IMR-90 (cell line): Measurements from ENCODE around the gene CKLF. TPM values are rescaled to one million over a fixed set of nuclear protein-coding genes. Genes with fewer than 3 reads are reported as not detected.

Source experiments
- ATAC-seq: fragments of 200-7000 bp; cut with Tn5 transposase; 2 replicates; pipeline ENCODE4 v1.9.1; 2020; ENCODE audit warnings: low read depth, mild to moderate bottlenecking, moderate library complexity
- BruUV-seq: library from RNA; stranded (reverse); fragments of 400-500 nt; replicated peaks from 2 replicates; lab custom pipeline; 2021; lab: Mats Ljungman, UMichigan
- CTCF ChIA-PET: fragments of 300-600 bp; formaldehyde crosslinking; extraction: SDS; loops from one replicate; lab custom pipeline; 2021; ENCODE audit warnings: antibody characterized with exemption; lab: Yijun Ruan, JAX
- POLR2A ChIA-PET: fragments of 300-600 bp; sonication (Branson Sonifier 250); formaldehyde crosslinking; loops from one replicate; lab custom pipeline; 2022; ENCODE audit warnings: antibody characterized with exemption; ENCODE audit not compliant: unreplicated experiment; lab: Charles Lee
- DNase-seq: peaks from one replicate; pipeline ENCODE4 v3.0.0; 2013
- H2AFZ ChIP-seq: replicated peaks from 2 replicates; pipeline ENCODE3; 2013; ENCODE audit warnings: low read length, mild to moderate bottlenecking; ENCODE audit not compliant: poor library complexity
- H2AK5ac ChIP-seq: 2 replicates; pipeline ENCODE4 v1.6.1; 2013; ENCODE audit warnings: low read depth, low read length, inconsistent platforms
- H2AK9ac ChIP-seq: replicated peaks from 2 replicates; pipeline ENCODE3; 2013; ENCODE audit warnings: mild to moderate bottlenecking, low read depth, low read length, moderate library complexity; ENCODE audit not compliant: poor library complexity
- H2BK120ac ChIP-seq: 2 replicates; pipeline ENCODE4 v1.6.1; 2013; ENCODE audit warnings: low read depth, low read length, inconsistent platforms
- H2BK15ac ChIP-seq: 3 replicates; pipeline ENCODE4 v1.6.1; 2013; ENCODE audit warnings: low read depth, low read length, inconsistent platforms
- H2BK20ac ChIP-seq: 2 replicates; pipeline ENCODE4 v1.6.1; 2013; ENCODE audit warnings: low read depth, mild to moderate bottlenecking, inconsistent platforms, low read length, moderate library complexity
- H2BK5ac ChIP-seq: 2 replicates; pipeline ENCODE4 v1.6.1; 2013; ENCODE audit warnings: mild to moderate bottlenecking, low read depth, low read length, inconsistent platforms; ENCODE audit not compliant: poor library complexity, severe bottlenecking
- H3K14ac ChIP-seq: replicated peaks from 2 replicates; pipeline ENCODE4 v1.6.1; 2013; ENCODE audit warnings: low read depth, low read length, inconsistent platforms
- H3K18ac ChIP-seq: 2 replicates; pipeline ENCODE4 v1.6.1; 2013; ENCODE audit warnings: low read depth, low read length, control low read depth
- H3K23ac ChIP-seq: 2 replicates; pipeline ENCODE4 v1.6.1; 2013; ENCODE audit warnings: low read depth, low read length, inconsistent platforms
- H3K27ac ChIP-seq: 2 replicates; pipeline ENCODE4 v1.5.1; 2013; ENCODE audit warnings: mild to moderate bottlenecking, control low read depth, low read length; ENCODE audit not compliant: insufficient read depth
- H3K27me3 ChIP-seq: 2 replicates; pipeline ENCODE4 v1.6.1; 2013; ENCODE audit warnings: low read length; ENCODE audit not compliant: control insufficient read depth, insufficient read depth
- H3K36me3 ChIP-seq: 2 replicates; pipeline ENCODE4 v1.6.1; 2013; ENCODE audit warnings: low read length, mixed read lengths; ENCODE audit not compliant: control insufficient read depth, insufficient read depth
- H3K4ac ChIP-seq: 2 replicates; pipeline ENCODE4 v1.6.1; 2013; ENCODE audit warnings: low read depth, low read length, inconsistent platforms
- H3K4me1 ChIP-seq: 2 replicates; pipeline ENCODE4 v1.6.1; 2013; ENCODE audit warnings: low read length, mixed read lengths; ENCODE audit not compliant: control insufficient read depth, insufficient read depth
- H3K4me2 ChIP-seq: 2 replicates; pipeline ENCODE4 v1.6.1; 2013; ENCODE audit warnings: low read depth, mild to moderate bottlenecking, control low read depth, low read length, moderate library complexity
- H3K4me3 ChIP-seq: 2 replicates; pipeline ENCODE4 v1.5.1; 2013; ENCODE audit warnings: low read depth, mild to moderate bottlenecking, control low read depth, low read length, moderate library complexity; ENCODE audit not compliant: insufficient read depth
- H3K56ac ChIP-seq: 2 replicates; pipeline ENCODE4 v1.6.1; 2013; ENCODE audit warnings: low read length, inconsistent platforms; ENCODE audit not compliant: insufficient read depth; ENCODE audit errors: extremely low read depth
- H3K79me1 ChIP-seq, 2 experiments: 2 replicates each; pipeline ENCODE4 v1.6.1; 2013; ENCODE audit warnings: low read length in 2 of 2, inconsistent platforms in 1 of 2, low read depth in 1 of 2
- H3K9ac ChIP-seq: 2 replicates; pipeline ENCODE4 v1.6.1; 2013; ENCODE audit warnings: low read depth, low read length, control low read depth
- H3K9me1 ChIP-seq: 2 replicates; pipeline ENCODE4 v1.6.1; 2013; ENCODE audit warnings: low read length, inconsistent platforms; ENCODE audit not compliant: insufficient read depth
- H3K9me3 ChIP-seq: 2 replicates; pipeline ENCODE4 v1.6.1; 2013; ENCODE audit warnings: low read length; ENCODE audit not compliant: control insufficient read depth, insufficient read depth
- H4K20me1 ChIP-seq: 2 replicates; pipeline ENCODE4 v1.6.1; 2013; ENCODE audit warnings: low read length, inconsistent platforms; ENCODE audit not compliant: insufficient read depth
- H4K5ac ChIP-seq: 2 replicates; pipeline ENCODE4 v1.6.1; 2013; ENCODE audit warnings: mild to moderate bottlenecking, low read depth, low read length, control low read depth
- H4K8ac ChIP-seq, 2 experiments: 2 replicates each; pipeline ENCODE4 v1.6.1; 2013; ENCODE audit warnings: low read depth in 2 of 2, low read length in 2 of 2, control low read depth in 1 of 2, inconsistent platforms in 1 of 2
- H4K91ac ChIP-seq: 2 replicates; pipeline ENCODE4 v1.6.1; 2013; ENCODE audit warnings: low read depth, low read length, inconsistent platforms; ENCODE audit not compliant: insufficient read depth
- BHLHE40 ChIP-seq: fragments of 150-350 bp; IDR thresholded peaks from 2 replicates; pipeline ENCODE4 v1.6.1; 2016; ENCODE audit warnings: mild to moderate bottlenecking, low read depth, low read length
- CEBPB ChIP-seq: IDR thresholded peaks from 2 replicates; pipeline ENCODE4 v1.6.1; 2012; ENCODE audit warnings: low read depth, low read length, improper control_type of control experiment
- FOS ChIP-seq: fragments of 150-350 bp; IDR thresholded peaks from 2 replicates; pipeline ENCODE4 v1.6.1; 2016; ENCODE audit warnings: low read depth, low read length
- MAZ ChIP-seq: IDR thresholded peaks from 2 replicates; pipeline ENCODE4 v1.6.1; 2012; ENCODE audit warnings: low read depth, mild to moderate bottlenecking, low read length, improper control_type of control experiment, moderate library complexity, borderline replicate concordance
- POLR2A ChIP-seq: IDR thresholded peaks from 2 replicates; pipeline ENCODE4 v1.6.1; 2012; ENCODE audit warnings: mild to moderate bottlenecking, low read depth, low read length
- RAD21 ChIP-seq: IDR thresholded peaks from 2 replicates; pipeline ENCODE4 v1.6.1; 2012; ENCODE audit warnings: low read length, improper control_type of control experiment
- RFX5 ChIP-seq: IDR thresholded peaks from 2 replicates; pipeline ENCODE4 v1.8.0; 2012; ENCODE audit warnings: low read depth, mild to moderate bottlenecking, low read length, moderate library complexity
- SMC3 ChIP-seq: fragments of 150-350 bp; IDR thresholded peaks from 2 replicates; pipeline ENCODE4 v1.6.1; 2016; ENCODE audit warnings: low read depth, mild to moderate bottlenecking, antibody characterized with exemption, low read length, moderate library complexity
- WGBS, 2 experiments: methylation state at CpG; one replicate each; pipeline versions ENCODE4 v1.1.5 to v1.1.7; 2013; ENCODE audit warnings: missing lambda C conversion rate in 2 of 2; ENCODE audit not compliant: insufficient read length in 1 of 2; ENCODE audit errors: extremely low coverage in 2 of 2; 5-methylcytosine and 5-hydroxymethylcytosine counted together
- dilution Hi-C: fragments of 300-500 bp; cut with HindIII; formaldehyde crosslinking; loops from one replicate; pipeline ENCODE4 v1.14.3; 2018; ENCODE audit warnings: low sequenced_read_pairs; ENCODE audit not compliant: unreplicated experiment
- in situ Hi-C: fragments of 300-500 bp; cut with MboI; formaldehyde crosslinking; loops from 3 replicates; pipeline ENCODE4 v1.14.3; 2019; ENCODE audit warnings: low sequenced_read_pairs, inconsistent platforms, mixed read lengths
- intact Hi-C: fragments of 100-400 bp; cut with micrococcal nuclease; formaldehyde crosslinking; loops from 2 replicates; pipeline ENCODE4 v1.10.0; 2022
- polyA plus RNA-seq, 3 experiments: library from polyadenylated mRNA; depleted of rRNA; stranded (reverse); fragments of >200 nt; gene quantifications; 2 replicates each; pipeline ENCODE4 v1.2.3, GENCODE V29; 2012; ENCODE audit warnings: low replicate concordance in 1 of 3
- total RNA-seq: library from RNA; depleted of rRNA; stranded (reverse); fragments of >200 nt; gene quantifications from 2 replicates; pipeline ENCODE4 v1.2.3, GENCODE V29; 2012
- TF ChIP-seq, protein P1 (sequence below): fragments of 150-350 bp; IDR thresholded peaks from 2 replicates; pipeline ENCODE4 v1.6.1; 2016; ENCODE audit warnings: low read depth, mild to moderate bottlenecking, low read length, moderate library complexity, borderline replicate concordance
- TF ChIP-seq, protein P2 (sequence below): conservative IDR thresholded peaks from 2 replicates; pipeline ENCODE4 v1.5.1; 2012; ENCODE audit warnings: mild to moderate bottlenecking, low read depth, low read length, improper control_type of control experiment
- TF ChIP-seq, protein P3 (sequence below): fragments of 150-350 bp; IDR thresholded peaks from 2 replicates; pipeline ENCODE4 v1.6.1; 2017; ENCODE audit warnings: mild to moderate bottlenecking, antibody characterized with exemption, low read length, low read depth

CKLF gene
- total and polyA plus RNA-seq, 2 of the 4 experiments (the other 2 are of a cell fraction): 60.8 to 92.2 TPM

GRCh38 chr16:66599726-66600125 is 47.4 kb downstream of the CKLF start (continued):
- TF ChIP-seq BHLHE40: no peak
- TF ChIP-seq, protein P1, sequence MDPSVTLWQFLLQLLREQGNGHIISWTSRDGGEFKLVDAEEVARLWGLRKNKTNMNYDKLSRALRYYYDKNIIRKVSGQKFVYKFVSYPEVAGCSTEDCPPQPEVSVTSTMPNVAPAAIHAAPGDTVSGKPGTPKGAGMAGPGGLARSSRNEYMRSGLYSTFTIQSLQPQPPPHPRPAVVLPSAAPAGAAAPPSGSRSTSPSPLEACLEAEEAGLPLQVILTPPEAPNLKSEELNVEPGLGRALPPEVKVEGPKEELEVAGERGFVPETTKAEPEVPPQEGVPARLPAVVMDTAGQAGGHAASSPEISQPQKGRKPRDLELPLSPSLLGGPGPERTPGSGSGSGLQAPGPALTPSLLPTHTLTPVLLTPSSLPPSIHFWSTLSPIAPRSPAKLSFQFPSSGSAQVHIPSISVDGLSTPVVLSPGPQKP: no peak
- no peak for TF ChIP-seq RAD21

DNA sequence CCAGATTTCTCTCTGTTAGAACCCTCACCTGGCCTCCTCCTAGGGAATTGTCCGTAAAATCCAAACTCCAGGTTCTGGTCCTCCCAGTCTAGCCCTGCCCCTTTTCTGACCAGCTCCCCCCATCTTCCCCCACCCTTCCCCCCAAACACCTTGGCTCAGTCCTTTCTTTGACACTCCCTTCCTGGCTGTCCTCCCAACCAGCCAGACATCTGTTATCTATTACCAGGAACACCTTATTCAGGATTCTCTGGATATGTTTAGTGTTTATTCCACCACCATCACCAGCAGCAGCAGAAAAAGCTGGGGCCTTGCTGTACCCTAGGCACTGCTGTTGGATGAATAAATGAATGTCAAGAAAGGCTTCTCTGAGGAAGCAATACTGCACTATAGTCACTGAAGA is 48.1 kb downstream of the CKLF start:
- ChIA-PET POLR2A (no interaction called here), CTCF (interaction anchor here (1.1 kb wide), 1 partner anchor 194 kb away, joined by 4 read pairs; no protein-coding TSS in a partner anchor)
- in situ Hi-C loops: loop anchor here (5.0 kb wide), 2 partner anchors 48 to 193 kb away; partner anchors contain the start of genes CKLF and TK2
- Histone ChIP-seq H3K36me3 (no peaks in the 10 kb centered on the region), H4K20me1 (no peaks in the 10 kb centered on the region), H4K8ac (no peak overlapping the region), H2BK15ac (no peak overlapping the region), H3K4me1 (peaks cover 3% of the 10 kb centered on the region; the same call in 1 of the 2 replicates), H3K56ac (no peak overlapping the region), H4K5ac (no peak overlapping the region), H3K18ac (no peak overlapping the region), H3K9me3 (peaks cover 5% of the 10 kb centered on the region; the same call in 1 of the 2 replicates), H3K9me1 (no peaks in the 10 kb centered on the region), H3K14ac (no peak overlapping the region), H3K23ac (no peak overlapping the region), H3K4me2 (no peak overlapping the region), H3K4ac (no peak overlapping the region), H3K79me1 (peaks cover 0 to 14% of the 10 kb centered on the region in 2 experiments; a peak in 2 of 4 replicates), H3K9ac (no peak overlapping the region), H4K91ac (no peak overlapping the region), H2AK5ac (no peak overlapping the region), H2BK20ac (no peak overlapping the region), H2AFZ (no peak overlapping the region), H3K27me3 (peaks cover 8% of the 10 kb centered on the region), H2BK120ac (no peak overlapping the region), H2BK5ac (no peak overlapping the region), H2AK9ac (no peak overlapping the region), H3K27ac (no peak overlapping the region), H3K4me3 (no peak overlapping the region)
- DNase-seq (no peak), ATAC-seq (no peak)
- BruUV-seq: no TSS peak
- WGBS, 2 experiments: 100% methylated on average over 1 of the region's 1 CpG; no CpG with 5 or more reads in 1 of the 2 experiments
- dilution Hi-C loops: no loop called here
- intact Hi-C loops: no loop called here
- TF ChIP-seq, protein P2, sequence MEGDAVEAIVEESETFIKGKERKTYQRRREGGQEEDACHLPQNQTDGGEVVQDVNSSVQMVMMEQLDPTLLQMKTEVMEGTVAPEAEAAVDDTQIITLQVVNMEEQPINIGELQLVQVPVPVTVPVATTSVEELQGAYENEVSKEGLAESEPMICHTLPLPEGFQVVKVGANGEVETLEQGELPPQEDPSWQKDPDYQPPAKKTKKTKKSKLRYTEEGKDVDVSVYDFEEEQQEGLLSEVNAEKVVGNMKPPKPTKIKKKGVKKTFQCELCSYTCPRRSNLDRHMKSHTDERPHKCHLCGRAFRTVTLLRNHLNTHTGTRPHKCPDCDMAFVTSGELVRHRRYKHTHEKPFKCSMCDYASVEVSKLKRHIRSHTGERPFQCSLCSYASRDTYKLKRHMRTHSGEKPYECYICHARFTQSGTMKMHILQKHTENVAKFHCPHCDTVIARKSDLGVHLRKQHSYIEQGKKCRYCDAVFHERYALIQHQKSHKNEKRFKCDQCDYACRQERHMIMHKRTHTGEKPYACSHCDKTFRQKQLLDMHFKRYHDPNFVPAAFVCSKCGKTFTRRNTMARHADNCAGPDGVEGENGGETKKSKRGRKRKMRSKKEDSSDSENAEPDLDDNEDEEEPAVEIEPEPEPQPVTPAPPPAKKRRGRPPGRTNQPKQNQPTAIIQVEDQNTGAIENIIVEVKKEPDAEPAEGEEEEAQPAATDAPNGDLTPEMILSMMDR: no peak
- no peak for TF ChIP-seq SMC3
- no peak for TF ChIP-seq FOS
- no peak for TF ChIP-seq MAZ
- TF ChIP-seq, protein P3, sequence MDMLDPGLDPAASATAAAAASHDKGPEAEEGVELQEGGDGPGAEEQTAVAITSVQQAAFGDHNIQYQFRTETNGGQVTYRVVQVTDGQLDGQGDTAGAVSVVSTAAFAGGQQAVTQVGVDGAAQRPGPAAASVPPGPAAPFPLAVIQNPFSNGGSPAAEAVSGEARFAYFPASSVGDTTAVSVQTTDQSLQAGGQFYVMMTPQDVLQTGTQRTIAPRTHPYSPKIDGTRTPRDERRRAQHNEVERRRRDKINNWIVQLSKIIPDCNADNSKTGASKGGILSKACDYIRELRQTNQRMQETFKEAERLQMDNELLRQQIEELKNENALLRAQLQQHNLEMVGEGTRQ: no peak
- no peak for TF ChIP-seq RAD21
- no peak for TF ChIP-seq CEBPB
- no peak for TF ChIP-seq RFX5
- no peak for TF ChIP-seq POLR2A
